ENCODE results near the gene RNF121.
A peak's percentile ranks its signal among the peaks of the same experiment; 100 is the strongest.

The RNF121 gene

DNA sequence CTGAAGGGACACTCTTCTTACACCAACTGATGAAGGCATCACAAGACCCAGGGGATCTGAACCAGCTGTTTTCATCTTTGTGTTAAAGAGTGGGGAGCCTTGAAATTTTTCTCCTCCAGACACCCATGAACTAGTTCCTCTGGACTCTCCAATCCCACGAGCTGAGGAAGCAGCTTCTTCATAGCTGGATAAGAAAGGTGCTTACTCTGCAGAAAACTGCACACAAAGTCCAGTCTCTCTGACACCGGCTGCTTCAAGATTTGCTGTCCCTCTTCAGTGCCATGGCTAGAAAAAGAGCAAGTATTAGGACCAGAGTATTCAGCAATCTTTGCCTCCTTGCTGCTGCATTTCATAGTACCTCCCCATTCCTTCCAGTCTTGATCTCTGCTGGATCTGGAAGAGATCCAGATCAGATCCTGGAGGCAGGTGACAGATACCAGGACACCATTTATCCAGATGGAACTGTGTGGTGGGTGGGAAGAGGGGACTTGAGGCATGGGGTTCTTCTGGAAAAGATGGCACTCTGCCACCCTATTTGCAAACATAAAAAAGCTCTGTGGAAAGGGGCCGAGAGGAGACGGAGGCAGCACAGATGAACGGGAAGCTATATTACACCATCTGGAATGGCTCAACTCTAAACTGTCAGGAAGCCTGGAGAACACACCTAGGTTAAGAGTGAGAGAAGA, 95.4 kb downstream of the RNF121 start:
- Histone ChIP-seq H3K4me1 (peaks cover 18% of the 10 kb centered on the region; the same call in 1 of the 2 replicates), H3K4me3 (no peak overlapping the region), H3K4me2 (no peak overlapping the region), H3K27ac (peak overlapping the region; percentile 0; the same call in 1 of the 2 replicates), H3K36me3 (peaks cover 100% of the 10 kb centered on the region), H4K20me1 (peaks cover 100% of the 10 kb centered on the region), H3K9me3 (no peaks in the 10 kb centered on the region), H3K27me3 (no peaks in the 10 kb centered on the region), H3K9ac (no peak overlapping the region; the same call in 1 of the 2 replicates)
- no peak for TF ChIP-seq Cebpa-rat (IDR thresholded peaks at IDR 0.05)

DNA sequence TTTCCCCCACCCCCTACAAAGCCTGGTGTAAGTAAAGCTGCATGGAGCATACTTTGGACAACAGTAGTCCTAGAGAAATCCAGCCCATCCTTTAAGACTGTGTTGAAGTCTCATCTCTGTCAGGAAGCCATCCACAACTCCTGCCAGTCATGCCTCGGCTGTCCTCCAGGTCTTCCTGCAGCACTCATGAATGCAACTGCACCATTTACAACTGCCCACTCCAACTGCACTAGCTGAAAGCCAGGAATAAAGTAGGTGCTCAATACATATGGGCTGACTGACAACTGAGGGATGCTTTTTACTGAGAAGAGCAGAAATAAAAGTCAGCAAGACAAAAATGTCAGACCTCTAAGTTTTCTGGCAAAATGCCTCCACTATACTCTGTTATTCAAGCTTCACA, 97.2 kb downstream of the RNF121 start:
- peaks cover 100% of the 10 kb centered on the region for H4K20me1 ChIP-seq
- H3K27ac ChIP-seq = no peak overlapping the region

DNA sequence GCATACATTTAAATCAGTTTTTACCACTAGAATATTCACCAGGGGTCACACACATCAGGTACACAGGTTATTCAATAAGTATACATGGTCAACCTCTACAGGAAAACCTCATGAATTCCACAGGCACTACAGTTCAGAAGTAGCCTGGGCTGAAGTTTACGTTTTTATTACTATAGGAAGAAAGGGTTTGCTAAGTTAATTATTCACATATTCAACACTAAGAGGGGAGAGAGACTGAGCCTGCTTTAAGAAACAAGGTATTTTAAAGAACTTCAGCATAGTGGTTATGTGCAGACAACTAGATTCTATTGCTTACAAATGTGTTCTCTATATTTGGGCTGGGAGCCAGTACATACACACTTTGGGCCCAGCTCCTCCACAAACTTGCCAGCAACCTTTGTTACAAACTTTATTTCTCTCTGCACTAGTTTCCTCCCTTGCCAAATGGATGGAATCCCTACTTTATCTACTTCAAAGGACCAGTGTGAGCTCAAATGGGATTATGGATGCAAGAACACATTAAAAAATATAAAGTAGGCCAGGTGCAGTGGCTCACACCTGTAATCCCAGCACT, 101.7 kb downstream of the RNF121 start:
- H3K4me1 ChIP-seq = peaks cover 72% of the 10 kb centered on the region
- no peaks in the 10 kb centered on the region for H3K9me3 ChIP-seq
- no peak for TF ChIP-seq Cebpa-rat (IDR thresholded peaks at IDR 0.05)
- no peak overlapping the region for H3K9ac ChIP-seq
- H3K27ac ChIP-seq = no peak overlapping the region
- H3K4me3 ChIP-seq = no peak overlapping the region
- H4K20me1 ChIP-seq = peaks cover 100% of the 10 kb centered on the region
- no peaks in the 10 kb centered on the region for H3K27me3 ChIP-seq
- no peak overlapping the region; the same call in 1 of the 2 replicates for H3K4me2 ChIP-seq
- H3K36me3 ChIP-seq = peaks cover 98% of the 10 kb centered on the region

More for the DNA sequence above, 97.2 kb downstream of the RNF121 start:
- H3K4me2 ChIP-seq = no peak overlapping the region
- H3K36me3 ChIP-seq = peaks cover 98% of the 10 kb centered on the region
- peaks cover 33% of the 10 kb centered on the region; the same call in 1 of the 2 replicates for H3K4me1 ChIP-seq
- TF ChIP-seq Cebpa-rat (IDR thresholded peaks at IDR 0.05) = no peak
- no peaks in the 10 kb centered on the region for H3K27me3 ChIP-seq
- no peak overlapping the region; the same call in 1 of the 2 replicates for H3K9ac ChIP-seq
- no peaks in the 10 kb centered on the region for H3K9me3 ChIP-seq
- no peak overlapping the region for H3K4me3 ChIP-seq

DNA sequence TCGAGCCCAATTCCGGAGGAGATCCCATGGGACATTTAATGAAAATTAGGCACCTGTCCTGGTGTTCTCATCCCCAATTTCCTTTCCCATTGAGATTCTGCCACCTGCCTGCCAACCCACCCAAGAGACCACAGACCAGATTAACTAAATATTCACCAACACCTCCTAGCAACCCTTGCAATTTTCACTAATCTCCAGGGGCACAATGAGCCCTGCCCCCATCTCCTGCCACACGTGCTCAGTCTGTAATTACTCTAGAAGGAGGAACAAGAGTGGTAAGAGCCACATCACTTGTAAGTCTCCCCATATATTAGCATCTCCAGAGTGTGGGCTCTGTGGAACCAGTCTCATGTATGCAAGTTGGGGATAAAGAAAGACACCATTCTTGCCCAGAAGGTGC, 107.8 kb downstream of the RNF121 start:
- H3K27me3 ChIP-seq = no peaks in the 10 kb centered on the region
- H3K4me3 ChIP-seq = peak overlapping the region; percentile 77
- TF ChIP-seq Cebpa-rat (IDR thresholded peaks at IDR 0.05) = no peak
- peak overlapping the region; percentile 94 for H3K27ac ChIP-seq
- peaks cover 67% of the 10 kb centered on the region for H3K4me1 ChIP-seq
- peak overlapping the region; percentile 87; the same call in 1 of the 2 replicates for H3K9ac ChIP-seq
- H3K4me2 ChIP-seq = peak overlapping the region; percentile 96
- peaks cover 51% of the 10 kb centered on the region for H3K36me3 ChIP-seq
- H4K20me1 ChIP-seq = peaks cover 53% of the 10 kb centered on the region
- H3K9me3 ChIP-seq = no peaks in the 10 kb centered on the region

DNA sequence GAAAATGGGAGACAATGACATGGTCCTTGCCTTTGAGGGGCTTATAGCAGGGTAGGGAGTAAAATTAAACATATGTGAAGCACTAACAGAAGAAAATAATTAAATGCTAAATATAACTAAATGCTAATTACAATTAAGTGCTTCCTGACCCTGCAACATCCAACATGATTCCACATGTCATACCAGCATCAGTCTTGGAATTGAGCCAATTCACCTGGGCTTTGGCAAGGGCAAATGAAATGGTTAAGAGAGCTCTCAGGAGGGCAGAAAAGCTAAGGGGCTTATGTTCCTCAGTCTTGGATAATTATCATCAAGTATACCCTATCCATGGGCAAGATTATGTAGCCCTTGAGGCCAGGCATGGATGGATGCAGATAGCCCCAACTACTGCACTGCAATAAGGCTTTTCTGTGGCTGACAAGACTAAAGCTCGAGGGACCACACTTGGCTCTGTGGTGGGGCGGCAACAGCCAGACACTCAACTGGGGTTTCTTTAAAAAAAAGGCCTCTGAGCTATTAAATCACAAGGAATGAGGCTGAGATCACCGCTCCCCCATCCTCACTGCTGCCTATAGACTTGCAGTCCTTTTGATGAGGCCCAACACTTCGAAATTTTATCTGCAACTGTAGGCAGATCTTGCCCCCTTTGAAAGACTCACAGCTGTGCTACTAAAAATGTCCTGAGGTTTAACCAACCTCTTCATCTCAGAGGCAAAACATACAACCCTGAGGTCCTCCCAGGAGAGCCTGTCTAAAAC, 108.9 kb downstream of the RNF121 start:
- Histone ChIP-seq H3K9me3 (no peaks in the 10 kb centered on the region), H4K20me1 (peaks cover 42% of the 10 kb centered on the region), H3K4me2 (peak overlapping the region; percentile 96), H3K27me3 (no peaks in the 10 kb centered on the region), H3K4me1 (peaks cover 65% of the 10 kb centered on the region), H3K4me3 (peak overlapping the region; percentile 77), H3K9ac (peak overlapping the region; percentile 87), H3K36me3 (peaks cover 40% of the 10 kb centered on the region), H3K27ac (peak overlapping the region; percentile 94)
- no peak for TF ChIP-seq Cebpa-rat (IDR thresholded peaks at IDR 0.05)

DNA sequence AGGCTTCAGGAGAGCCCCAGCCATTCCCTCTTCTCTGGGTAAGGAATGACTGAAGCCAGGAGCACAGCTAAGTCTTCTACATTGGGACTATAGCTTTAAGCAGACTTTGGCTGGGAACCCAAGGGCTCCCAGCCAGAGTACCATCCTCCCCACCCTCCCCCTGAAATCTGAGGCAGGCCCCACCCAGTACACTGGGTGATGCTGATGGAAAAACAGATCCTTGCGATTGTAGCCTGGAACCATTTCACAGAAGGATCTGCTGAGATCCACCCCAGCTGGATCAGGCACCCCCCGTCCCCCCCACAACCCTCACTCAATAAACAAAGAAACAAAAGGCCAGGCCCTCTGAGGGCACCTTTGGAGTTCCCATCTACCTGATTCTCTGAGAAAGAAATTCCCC, 109.6 kb downstream of the RNF121 start:
- Histone ChIP-seq H4K20me1 (peaks cover 35% of the 10 kb centered on the region), H3K4me1 (peaks cover 65% of the 10 kb centered on the region), H3K27ac (peak overlapping the region; percentile 94), H3K36me3 (peaks cover 34% of the 10 kb centered on the region), H3K9ac (peak overlapping the region; percentile 87), H3K9me3 (no peaks in the 10 kb centered on the region), H3K4me3 (peak overlapping the region; percentile 77), H3K4me2 (peak overlapping the region; percentile 96), H3K27me3 (no peaks in the 10 kb centered on the region)
- no peak for TF ChIP-seq Cebpa-rat (IDR thresholded peaks at IDR 0.05)

DNA sequence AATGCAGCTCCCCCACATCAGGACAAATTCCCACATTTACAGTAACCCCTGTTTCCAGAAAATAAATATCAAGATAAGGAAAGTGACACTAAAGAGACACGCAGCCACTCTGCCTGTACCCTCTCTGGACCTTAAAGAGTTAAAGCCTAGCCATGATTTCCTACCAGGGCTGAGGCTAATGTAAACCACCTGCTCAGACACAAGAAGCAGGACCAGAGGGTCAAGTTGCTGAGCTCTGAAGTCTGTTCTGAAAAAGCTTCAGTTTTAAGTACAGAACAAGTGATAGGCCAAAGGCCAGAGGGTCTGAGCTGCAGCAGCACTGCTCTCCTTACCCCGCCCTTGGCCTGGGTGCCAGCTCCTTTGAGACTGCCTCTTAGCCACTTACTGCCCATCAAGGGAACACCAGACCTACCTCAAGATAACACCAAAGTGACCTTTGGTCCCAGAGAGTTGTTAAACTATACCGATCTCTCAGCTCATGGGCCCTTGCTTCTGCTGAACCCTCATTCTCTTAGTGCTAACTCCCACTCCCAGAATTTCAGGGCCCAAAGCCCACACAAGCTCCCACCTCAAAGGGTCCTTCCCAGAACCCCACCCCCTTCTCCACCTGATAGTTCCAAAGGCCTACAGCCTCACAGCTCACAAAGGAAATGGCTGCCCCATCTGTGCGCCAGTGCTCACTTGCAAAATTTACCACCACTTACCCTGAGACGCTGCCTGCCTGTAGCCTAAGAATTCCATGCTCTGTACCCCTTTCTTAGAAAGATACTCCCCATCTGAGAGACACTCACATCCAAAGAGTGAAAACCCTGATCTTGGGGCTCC, 110.4 kb downstream of the RNF121 start:
- H3K9me3 ChIP-seq = no peaks in the 10 kb centered on the region
- peak overlapping the region; percentile 87 for H3K9ac ChIP-seq
- peak overlapping the region; percentile 94 for H3K27ac ChIP-seq
- peaks cover 26% of the 10 kb centered on the region for H3K36me3 ChIP-seq
- peak overlapping the region; percentile 96 for H3K4me2 ChIP-seq
- H3K4me3 ChIP-seq = peak overlapping the region; percentile 77
- H4K20me1 ChIP-seq = peaks cover 27% of the 10 kb centered on the region
- peaks cover 65% of the 10 kb centered on the region for H3K4me1 ChIP-seq
- no peaks in the 10 kb centered on the region for H3K27me3 ChIP-seq
- no peak for TF ChIP-seq Cebpa-rat (IDR thresholded peaks at IDR 0.05)

DNA sequence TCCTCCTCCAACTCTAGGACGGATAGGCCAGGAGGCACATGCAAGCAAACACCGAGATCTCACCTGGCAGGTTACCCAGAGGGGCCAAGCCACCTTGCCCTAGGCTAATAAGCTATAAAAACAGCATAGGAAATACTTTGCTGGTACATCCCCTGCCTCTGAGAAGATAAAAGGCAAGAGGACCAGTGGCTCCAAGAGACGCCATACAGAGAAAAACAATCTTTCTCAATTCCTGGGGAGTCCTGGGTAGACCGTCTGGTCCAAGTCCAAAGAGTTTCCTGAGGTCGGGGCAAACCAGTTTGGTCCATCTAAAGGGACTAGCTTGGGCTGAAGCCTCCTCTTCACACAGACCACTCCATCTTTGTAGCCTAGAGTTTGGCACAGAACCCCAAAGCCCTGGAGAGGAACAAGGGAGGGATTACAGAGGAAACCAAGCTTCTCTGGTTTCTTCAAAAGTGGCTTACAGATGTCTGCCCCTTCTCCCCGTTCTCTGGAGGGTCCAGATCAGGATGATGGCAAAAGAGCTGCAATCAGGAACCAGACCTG, 111.1 kb downstream of the RNF121 start:
- Histone ChIP-seq H4K20me1 (peaks cover 20% of the 10 kb centered on the region), H3K4me2 (peak overlapping the region; percentile 96), H3K9me3 (no peaks in the 10 kb centered on the region), H3K4me1 (peaks cover 65% of the 10 kb centered on the region), H3K4me3 (peak overlapping the region; percentile 77), H3K27me3 (no peaks in the 10 kb centered on the region), H3K27ac (peak overlapping the region; percentile 94), H3K9ac (peak overlapping the region; percentile 87), H3K36me3 (peaks cover 23% of the 10 kb centered on the region)
- no peak for TF ChIP-seq Cebpa-rat (IDR thresholded peaks at IDR 0.05)
